Glutamatergic neuron (in vitro differentiated cells): Measurements from ENCODE around the gene ASAP3. TPM values are rescaled to one million over a fixed set of nuclear protein-coding genes. Genes with fewer than 3 reads are reported as not detected.

Experiments
- DNase-seq: peaks from one replicate; pipeline ENCODE4 v3.0.0; 2022
- H3K27ac Mint-ChIP-seq: one replicate; pipeline ENCODE4 v1.8.0; 2020; ENCODE audit warnings: mild to moderate bottlenecking, mixed read lengths, inconsistent platforms; ENCODE audit not compliant: unreplicated experiment
- H3K27me3 Mint-ChIP-seq: one replicate; pipeline ENCODE4 v1.8.0; 2020; ENCODE audit warnings: mild to moderate bottlenecking, moderate library complexity, mixed read lengths, inconsistent platforms; ENCODE audit not compliant: unreplicated experiment
- H3K36me3 Mint-ChIP-seq: one replicate; pipeline ENCODE4 v1.8.0; 2020; ENCODE audit warnings: mild to moderate bottlenecking, mixed read lengths, inconsistent platforms; ENCODE audit not compliant: unreplicated experiment
- H3K4me1 Mint-ChIP-seq: one replicate; pipeline ENCODE4 v1.8.0; 2020; ENCODE audit warnings: mild to moderate bottlenecking, low read depth, mixed read lengths, inconsistent platforms; ENCODE audit not compliant: unreplicated experiment
- H3K4me3 Mint-ChIP-seq: one replicate; pipeline ENCODE4 v1.8.0; 2020; ENCODE audit warnings: mild to moderate bottlenecking, mixed read lengths, inconsistent platforms; ENCODE audit not compliant: unreplicated experiment
- H3K9me3 Mint-ChIP-seq: one replicate; pipeline ENCODE4 v1.8.0; 2020; ENCODE audit warnings: mild to moderate bottlenecking, moderate library complexity, mixed read lengths, inconsistent platforms; ENCODE audit not compliant: unreplicated experiment
- CTCF ChIP-seq: fragments of 200-600 bp; sonication (generic); IDR thresholded peaks from one replicate; pipeline ENCODE4 v1.5.0; 2021; ENCODE audit not compliant: partially characterized antibody, unreplicated experiment
- total RNA-seq: library from RNA; stranded (reverse); fragmentation: NEBNext Ultra II Directional; extraction: Animal tissue kit (Norgen Biotek cat#: 25700); gene quantifications from one replicate; pipeline ENCODE4 v1.2.1, GENCODE V29; 2021; ENCODE audit not compliant: unreplicated experiment

ASAP3 gene
- total RNA-seq, 1 donor from 2014 or later: 53.5 TPM

- H3K27me3 Mint-ChIP-seq: peaks cover 8% of the 10 kb centered on the region
- no peak overlapping the region for H3K4me3 Mint-ChIP-seq
- no peak for TF ChIP-seq CTCF
- DNase-seq: no peak
- H3K4me1 Mint-ChIP-seq: peaks cover 7% of the 10 kb centered on the region
- H3K27ac Mint-ChIP-seq: no peak overlapping the region
- no peaks in the 10 kb centered on the region for H3K9me3 Mint-ChIP-seq
- no peaks in the 10 kb centered on the region for H3K36me3 Mint-ChIP-seq
Measured at GRCh38 chr1:23481026-23481597, 2.9 kb downstream of the ASAP3 start.

- no peak overlapping the region for H3K27ac Mint-ChIP-seq
- H3K4me3 Mint-ChIP-seq: no peak overlapping the region
- peaks cover 7% of the 10 kb centered on the region for H3K27me3 Mint-ChIP-seq
- no peak for TF ChIP-seq CTCF
- H3K9me3 Mint-ChIP-seq: no peaks in the 10 kb centered on the region
- H3K4me1 Mint-ChIP-seq: peaks cover 7% of the 10 kb centered on the region
- H3K36me3 Mint-ChIP-seq: no peaks in the 10 kb centered on the region
- DNase-seq: no peak
Measured at GRCh38 chr1:23480187-23481025, 3.6 kb downstream of the ASAP3 start.

- H3K27me3 Mint-ChIP-seq: peaks cover 4% of the 10 kb centered on the region
- no peaks in the 10 kb centered on the region for H3K9me3 Mint-ChIP-seq
- no peak overlapping the region for H3K4me3 Mint-ChIP-seq
- no peaks in the 10 kb centered on the region for H3K36me3 Mint-ChIP-seq
- no peak overlapping the region for H3K27ac Mint-ChIP-seq
- DNase-seq: no peak
- no peak for TF ChIP-seq CTCF
- H3K4me1 Mint-ChIP-seq: peaks cover 7% of the 10 kb centered on the region
Measured at GRCh38 chr1:23479666-23479941, 4.4 kb downstream of the ASAP3 start.

- peaks cover 4% of the 10 kb centered on the region for H3K27me3 Mint-ChIP-seq
- TF ChIP-seq CTCF: no peak
- no peak overlapping the region for H3K27ac Mint-ChIP-seq
- no peaks in the 10 kb centered on the region for H3K9me3 Mint-ChIP-seq
- no peak for DNase-seq
- H3K36me3 Mint-ChIP-seq: no peaks in the 10 kb centered on the region
- H3K4me3 Mint-ChIP-seq: no peak overlapping the region
- peaks cover 7% of the 10 kb centered on the region for H3K4me1 Mint-ChIP-seq
Measured at GRCh38 chr1:23478896-23479665, 4.9 kb downstream of the ASAP3 start.
